ENCODE data around the gene SORBS2.

Gene SORBS2

GRCh38 chr4:185662030-185662778 lies 149.8 kb downstream of the SORBS2 start:
- no peak for DNase-seq

- DNase-seq, result no peak
Observed at GRCh38 chr4:185660340-185660739, 151.7 kb downstream of the SORBS2 start.

- DNase-seq, result no peak
Observed at GRCh38 chr4:185657699-185658098, 154.3 kb downstream of the SORBS2 start.

GRCh38 chr4:185657183-185657582 lies 154.8 kb downstream of the SORBS2 start:
- no peak for DNase-seq

GRCh38 chr4:185656467-185656931 lies 155.5 kb downstream of the SORBS2 start:
- DNase-seq, result no peak

- DNase-seq, result no peak
Observed at GRCh38 chr4:185654965-185655554, 156.9 kb downstream of the SORBS2 start.

GRCh38 chr4:185654311-185654710 lies 157.7 kb downstream of the SORBS2 start:
- DNase-seq, result no peak

- no peak for DNase-seq
Observed at GRCh38 chr4:185651851-185652250, 160.1 kb downstream of the SORBS2 start.

GRCh38 chr4:185651137-185651677 lies 160.8 kb downstream of the SORBS2 start:
- DNase-seq, result no peak

GRCh38 chr4:185648631-185649030 lies 163.4 kb downstream of the SORBS2 start:
- no peak for DNase-seq

GRCh38 chr4:185645403-185645802 lies 166.6 kb downstream of the SORBS2 start:
- DNase-seq, result no peak

- no peak for DNase-seq
Observed at GRCh38 chr4:185644408-185644807, 167.6 kb downstream of the SORBS2 start.

- DNase-seq, result no peak
Observed at GRCh38 chr4:185642907-185643306, 169.1 kb downstream of the SORBS2 start.

GRCh38 chr4:185640811-185641675 lies 171.0 kb downstream of the SORBS2 start:
- DNase-seq, result no peak

- no peak for DNase-seq
Observed at GRCh38 chr4:185638548-185639301, 173.3 kb downstream of the SORBS2 start.

GRCh38 chr4:185638093-185638492 lies 173.9 kb downstream of the SORBS2 start:
- no peak for DNase-seq

- no peak for DNase-seq
Observed at GRCh38 chr4:185637163-185637875, 174.7 kb downstream of the SORBS2 start.

GRCh38 chr4:185634066-185634652 lies 177.8 kb downstream of the SORBS2 start:
- DNase-seq, result no peak

- DNase-seq, result no peak
Observed at GRCh38 chr4:185626798-185627197, 185.2 kb downstream of the SORBS2 start.

GRCh38 chr4:185625503-185625902 lies 186.5 kb downstream of the SORBS2 start:
- no peak for DNase-seq

GRCh38 chr4:185624259-185624589 lies 187.8 kb downstream of the SORBS2 start:
- no peak for DNase-seq

Measured in activated CD8-positive, alpha-beta memory T cell treated with anti-CD3 and anti-CD28 coated beads, Interleukin-2, amount 50 U/mL, for 48 hours (primary cell).